Ovary (tissue), 9 donors: Measurements from ENCODE around the gene RDH16. TPM values are rescaled to one million over a fixed set of nuclear protein-coding genes. Genes with fewer than 3 reads are reported as not detected.

Experiments
- DNase-seq, 5 donors: peaks; one replicate each; pipeline ENCODE4 v3.0.0-alpha.2; 2019 to 2020
- H3K27ac ChIP-seq, 2 donors: fragments of 200-600 bp; one replicate each; pipeline versions ENCODE4 v1.5.1 to v1.8.0; 2019 to 2022
- H3K27me3 ChIP-seq: fragments of 200-600 bp; one replicate; pipeline ENCODE4 v1.8.0; 2022
- H3K36me3 ChIP-seq: fragments of 200-600 bp; sonication (generic); one replicate; pipeline ENCODE4 v1.5.1; 2019
- H3K4me1 ChIP-seq: one replicate; pipeline ENCODE4 v1.8.1; 2013; ENCODE audit warnings: mild to moderate bottlenecking, moderate library complexity; ENCODE audit not compliant: insufficient read depth
- H3K4me3 ChIP-seq: fragments of 200-600 bp; sonication (generic); one replicate; pipeline ENCODE4 v1.5.1; 2017
- H3K9me3 ChIP-seq, 2 donors: fragments of 200-600 bp in 1 of 2; sonication (generic) in 1 of 2; one replicate each; pipeline versions ENCODE4 v1.5.1 to v1.8.1; 2013 to 2019; ENCODE audit warnings: mild to moderate bottlenecking in 1 of 2, moderate library complexity in 1 of 2
- CTCF ChIP-seq, 3 donors: fragments of 450-650 bp in 2 of 3; fragments of 200-600 bp in 1 of 3; IDR thresholded peaks; one replicate each; pipeline versions ENCODE4 v1.5.1 to v1.8.0; 2016 to 2022; ENCODE audit warnings: antibody characterized with exemption in 3 of 3, mild to moderate bottlenecking in 1 of 3
- EP300 ChIP-seq: sonication (generic); formaldehyde crosslinking; IDR thresholded peaks from one replicate; pipeline ENCODE4 v1.6.1; 2017; ENCODE audit warnings: antibody characterized with exemption
- POLR2A ChIP-seq: fragments of 450-650 bp; IDR thresholded peaks from one replicate; pipeline ENCODE4 v1.6.1; 2017; ENCODE audit warnings: antibody characterized with exemption, mild to moderate bottlenecking, moderate library complexity
- WGBS, 3 donors: extraction: QIAGEN DNeasy Blood & Tissue Kit in 1 of 3; methylation state at CpG; one replicate each; pipeline versions ENCODE4 v1.1.5 to v1.1.7; 2013 to 2017; 5-methylcytosine and 5-hydroxymethylcytosine counted together
- intact Hi-C, 4 donors: fragments of 100-400 bp; cut with DNase I; formaldehyde crosslinking; loops; one replicate each; pipeline versions ENCODE4 v1.11.0 to v1.15.1; 2022 to 2023
- polyA plus RNA-seq, 2 donors: library from polyadenylated mRNA; stranded (reverse); fragments of 200-250 nt in 1 of 2; fragments of 350-450 nt in 1 of 2; fragmentation: Illumina TruSeq in 1 of 2; extraction: RNeasy Lipid Tissue Mini Kit (QIAGEN cat#74804) in 1 of 2; gene quantifications; one replicate each; pipeline ENCODE4 v1.2.3, GENCODE V29; 2013 to 2014
- total RNA-seq, 7 donors: library from RNA; depleted of rRNA in 2 of 7; stranded (reverse); fragments of >200 nt in 2 of 7; fragmentation: NEBNext Ultra II Directional in 3 of 7; extraction: Animal tissue kit (Norgen Biotek cat#: 25700) in 3 of 7; gene quantifications; one replicate each; pipeline versions ENCODE4 v1.1.0 to v1.2.4, GENCODE V29; 2016 to 2023
- donor health status: DM: no; HTN: no; CAD: no; lungs with moderate emphysema.
- donor health status: DM: no; HTN: no; CAD: no.
- donor health status: Bipolar disorder and iron deficiency.
- donor health status: DM: yes; HTN: yes; CAD: no.
- donor health status: DM: no; HTN: no; CAD: no.
- donor health status: DM: yes; HTN: yes; CAD: no.

RDH16 gene
- total and polyA plus RNA-seq, 9 donors = 0.22 to 0.64 (median 0.34) TPM

GRCh38 chr12:56953314-56953713 is 4.1 kb downstream of the RDH16 start:
- intact Hi-C loops = no loop called here
- 19 to 37% (median 25%) methylated on average over 1 of the region's 1 CpG for WGBS, 3 donors
- Histone ChIP-seq H3K27me3 (no peaks in the 10 kb centered on the region), H3K36me3 (no peaks in the 10 kb centered on the region), H3K9me3 (no peaks in the 10 kb centered on the region), H3K4me3 (no peak overlapping the region), H3K4me1 (no peaks in the 10 kb centered on the region), H3K27ac (no peak overlapping the region)
- DNase-seq = no peak
- no peak for TF ChIP-seq EP300
- no peak for TF ChIP-seq CTCF (IDR thresholded peaks at IDR 0.05)
- no peak for TF ChIP-seq POLR2A

DNA sequence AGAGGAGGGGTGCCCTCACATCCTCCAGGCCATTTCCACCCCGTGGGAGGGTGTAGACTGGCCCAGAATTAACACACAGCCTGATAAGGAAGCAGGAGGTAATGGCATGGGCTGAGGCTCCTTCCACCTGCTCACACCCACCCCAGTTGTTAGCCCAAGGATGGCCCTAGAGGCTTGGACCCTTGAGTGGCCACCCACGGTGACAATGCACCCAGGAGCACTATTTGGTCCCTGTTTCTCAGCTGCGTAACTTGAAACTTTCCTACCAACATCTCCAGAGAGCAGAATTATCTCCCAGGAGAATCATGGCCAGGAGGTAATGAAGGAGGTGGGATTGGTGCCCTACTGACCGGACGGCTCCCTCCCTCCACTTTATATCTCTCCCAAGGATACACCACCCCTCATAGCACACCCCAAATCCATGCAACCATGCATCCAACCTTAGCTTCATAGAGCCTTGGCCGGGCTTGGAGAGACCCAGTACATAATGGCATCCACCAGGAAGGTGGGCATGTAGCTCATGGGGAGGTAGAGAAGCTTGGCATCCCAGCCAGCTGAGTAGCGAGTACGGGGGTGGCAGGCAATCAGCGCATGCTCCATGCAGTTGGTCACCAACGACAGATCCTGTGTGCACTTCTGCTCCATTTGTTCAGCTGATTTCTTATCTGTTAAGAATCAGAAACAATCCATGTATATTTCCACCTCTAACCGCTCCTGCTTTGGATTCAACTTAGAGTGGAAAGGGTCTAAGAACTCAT is 5.6 kb downstream of the RDH16 start:
- H3K36me3 ChIP-seq = no peaks in the 10 kb centered on the region
- H3K27me3 ChIP-seq = no peaks in the 10 kb centered on the region
- no peak overlapping the region for H3K27ac ChIP-seq
- no peak overlapping the region for H3K4me3 ChIP-seq
- peaks cover 0 to 3% of the 10 kb centered on the region in 2 donors for H3K9me3 ChIP-seq
- no peaks in the 10 kb centered on the region for H3K4me1 ChIP-seq
- TF ChIP-seq EP300 (no peak), POLR2A (no peak), CTCF (IDR thresholded peaks at IDR 0.05) (no peak)
- WGBS, 3 donors = 85 to 92% (median 89%) methylated on average over 11 of the region's 11 CpGs
- no peak for DNase-seq
- intact Hi-C loops = no loop called here

- Histone ChIP-seq H3K27ac (no peak overlapping the region), H3K36me3 (no peaks in the 10 kb centered on the region), H3K4me1 (no peaks in the 10 kb centered on the region), H3K4me3 (no peak overlapping the region), H3K9me3 (peaks cover 0 to 3% of the 10 kb centered on the region in 2 donors), H3K27me3 (no peaks in the 10 kb centered on the region)
- DNase-seq = no peak
- no peak for TF ChIP-seq CTCF (IDR thresholded peaks at IDR 0.05)
- TF ChIP-seq EP300 = no peak
- no peak for TF ChIP-seq POLR2A
- 96 to 100% (median 98%) methylated on average over 2 of the region's 2 CpGs for WGBS, 3 donors
- intact Hi-C loops = no loop called here
Observed at GRCh38 chr12:56948881-56949280, 8.5 kb downstream of the RDH16 start.

DNA sequence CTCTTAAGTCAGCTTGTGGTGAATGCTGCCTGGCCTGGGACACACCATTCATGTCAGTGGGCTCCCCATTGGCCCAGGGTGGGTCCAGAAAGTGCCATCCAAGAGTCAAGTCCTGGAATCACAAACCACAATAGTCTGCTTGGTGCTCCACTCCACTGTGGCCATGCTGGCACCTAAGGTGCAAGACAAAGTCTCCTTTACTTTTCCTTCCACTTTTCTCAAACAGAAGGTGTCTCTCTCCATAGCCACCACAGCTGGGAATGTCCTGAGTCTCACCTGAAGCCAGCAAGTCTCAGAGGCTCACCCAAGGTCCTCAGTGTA is 9.0 kb downstream of the RDH16 start:
- Histone ChIP-seq H3K27ac (no peak overlapping the region), H3K9me3 (peaks cover 0 to 3% of the 10 kb centered on the region in 2 donors), H3K4me1 (no peaks in the 10 kb centered on the region), H3K27me3 (no peaks in the 10 kb centered on the region), H3K4me3 (no peak overlapping the region), H3K36me3 (no peaks in the 10 kb centered on the region)
- intact Hi-C loops = no loop called here
- TF ChIP-seq EP300 (no peak), CTCF (IDR thresholded peaks at IDR 0.05) (no peak), POLR2A (no peak)
- no peak for DNase-seq
